ENCODE measurements around the gene HIPK2.

DNA sequence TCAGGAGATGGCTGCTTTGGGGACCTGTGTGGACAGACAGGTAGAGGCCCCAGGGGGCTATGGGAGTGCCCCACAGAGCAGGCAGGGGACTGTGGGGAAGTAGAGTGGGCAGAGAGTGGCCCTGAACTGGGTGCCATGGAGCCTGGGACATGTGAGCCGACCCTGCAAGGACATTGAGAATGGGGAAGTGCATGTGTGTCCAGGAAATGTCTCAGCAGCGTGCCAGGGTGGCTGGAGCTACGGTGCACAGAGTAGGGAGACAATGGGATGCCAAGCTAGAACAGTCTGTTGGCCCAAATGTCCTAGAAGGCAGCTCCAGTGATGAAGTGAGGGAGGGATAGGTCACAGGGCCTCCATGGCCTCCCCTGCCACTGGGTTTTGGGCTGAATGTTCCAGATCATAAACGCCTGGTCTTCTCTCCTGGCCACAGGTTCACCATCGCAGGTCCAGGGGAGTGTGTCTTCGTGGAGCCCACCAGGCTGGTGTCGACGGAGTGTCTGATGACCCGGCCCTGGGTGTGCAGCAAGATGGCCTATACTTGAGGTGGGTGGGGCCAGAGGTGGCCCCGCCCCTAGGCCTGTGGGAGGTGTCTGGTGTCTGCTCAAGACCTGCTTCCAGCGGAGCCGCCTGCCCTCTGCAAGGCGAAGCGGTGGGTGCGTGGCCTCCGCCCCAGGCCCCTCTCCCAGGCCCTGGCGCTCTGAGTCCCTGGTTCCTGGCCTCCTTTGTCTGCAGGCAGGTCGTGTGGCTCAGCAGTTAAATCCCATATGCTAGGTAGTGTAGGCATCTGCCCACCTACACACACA lies 233.8 kb downstream of the HIPK2 start:
- TF ChIP-seq YY1 (IDR thresholded peaks at IDR 0.05; ENCODE audit: low read depth) (no peak), EP300 (IDR thresholded peaks at IDR 0.05; ENCODE audit: borderline replicate concordance) (no peak), RAD21 (IDR thresholded peaks at IDR 0.05; ENCODE audit: low read depth) (no peak), TEAD4 (IDR thresholded peaks at IDR 0.05) (no peak), TAF1 (IDR thresholded peaks at IDR 0.05; ENCODE audit: low read depth) (no peak), TCF12 (IDR thresholded peaks at IDR 0.05; ENCODE audit: low read depth) (no peak), ZBTB7A (IDR thresholded peaks at IDR 0.05; ENCODE audit: low read depth) (no peak), CREB1 (IDR thresholded peaks at IDR 0.05; ENCODE audit: low read depth) (no peak), FOXM1 (IDR thresholded peaks at IDR 0.05; ENCODE audit: borderline replicate concordance, low read depth) (no peak), CEBPB (IDR thresholded peaks at IDR 0.05) (no peak)
- TF ChIP-seq, protein P1, sequence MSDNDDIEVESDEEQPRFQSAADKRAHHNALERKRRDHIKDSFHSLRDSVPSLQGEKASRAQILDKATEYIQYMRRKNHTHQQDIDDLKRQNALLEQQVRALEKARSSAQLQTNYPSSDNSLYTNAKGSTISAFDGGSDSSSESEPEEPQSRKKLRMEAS (IDR thresholded peaks at IDR 0.05): no peak
- TF ChIP-seq, protein P2, sequence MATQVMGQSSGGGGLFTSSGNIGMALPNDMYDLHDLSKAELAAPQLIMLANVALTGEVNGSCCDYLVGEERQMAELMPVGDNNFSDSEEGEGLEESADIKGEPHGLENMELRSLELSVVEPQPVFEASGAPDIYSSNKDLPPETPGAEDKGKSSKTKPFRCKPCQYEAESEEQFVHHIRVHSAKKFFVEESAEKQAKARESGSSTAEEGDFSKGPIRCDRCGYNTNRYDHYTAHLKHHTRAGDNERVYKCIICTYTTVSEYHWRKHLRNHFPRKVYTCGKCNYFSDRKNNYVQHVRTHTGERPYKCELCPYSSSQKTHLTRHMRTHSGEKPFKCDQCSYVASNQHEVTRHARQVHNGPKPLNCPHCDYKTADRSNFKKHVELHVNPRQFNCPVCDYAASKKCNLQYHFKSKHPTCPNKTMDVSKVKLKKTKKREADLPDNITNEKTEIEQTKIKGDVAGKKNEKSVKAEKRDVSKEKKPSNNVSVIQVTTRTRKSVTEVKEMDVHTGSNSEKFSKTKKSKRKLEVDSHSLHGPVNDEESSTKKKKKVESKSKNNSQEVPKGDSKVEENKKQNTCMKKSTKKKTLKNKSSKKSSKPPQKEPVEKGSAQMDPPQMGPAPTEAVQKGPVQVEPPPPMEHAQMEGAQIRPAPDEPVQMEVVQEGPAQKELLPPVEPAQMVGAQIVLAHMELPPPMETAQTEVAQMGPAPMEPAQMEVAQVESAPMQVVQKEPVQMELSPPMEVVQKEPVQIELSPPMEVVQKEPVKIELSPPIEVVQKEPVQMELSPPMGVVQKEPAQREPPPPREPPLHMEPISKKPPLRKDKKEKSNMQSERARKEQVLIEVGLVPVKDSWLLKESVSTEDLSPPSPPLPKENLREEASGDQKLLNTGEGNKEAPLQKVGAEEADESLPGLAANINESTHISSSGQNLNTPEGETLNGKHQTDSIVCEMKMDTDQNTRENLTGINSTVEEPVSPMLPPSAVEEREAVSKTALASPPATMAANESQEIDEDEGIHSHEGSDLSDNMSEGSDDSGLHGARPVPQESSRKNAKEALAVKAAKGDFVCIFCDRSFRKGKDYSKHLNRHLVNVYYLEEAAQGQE (IDR thresholded peaks at IDR 0.05; ENCODE audit: low read depth): no peak
